ENCODE results near the gene PPP1R36.

PPP1R36 gene

GRCh38 chr14:64598404-64598803 lies 48.6 kb downstream of the PPP1R36 start:
- Histone ChIP-seq H3K4me3 (ENCODE audit: low read depth, low read length) (no peak overlapping the region), H3K9me3 (ENCODE audit: control insufficient read depth, insufficient read depth, low read length) (no peaks in the 10 kb centered on the region), H3K36me3 (ENCODE audit: control insufficient read depth, insufficient read depth, low read length) (no peaks in the 10 kb centered on the region), H3K4me1 (ENCODE audit: control insufficient read depth, insufficient read depth, low read length) (no peaks in the 10 kb centered on the region), H3K9ac (ENCODE audit: low read depth, low read length) (no peak overlapping the region), H3K27me3 (ENCODE audit: control insufficient read depth, insufficient read depth, low read length) (no peaks in the 10 kb centered on the region), H3K27ac (ENCODE audit: low read depth, low read length) (no peak overlapping the region)

DNA sequence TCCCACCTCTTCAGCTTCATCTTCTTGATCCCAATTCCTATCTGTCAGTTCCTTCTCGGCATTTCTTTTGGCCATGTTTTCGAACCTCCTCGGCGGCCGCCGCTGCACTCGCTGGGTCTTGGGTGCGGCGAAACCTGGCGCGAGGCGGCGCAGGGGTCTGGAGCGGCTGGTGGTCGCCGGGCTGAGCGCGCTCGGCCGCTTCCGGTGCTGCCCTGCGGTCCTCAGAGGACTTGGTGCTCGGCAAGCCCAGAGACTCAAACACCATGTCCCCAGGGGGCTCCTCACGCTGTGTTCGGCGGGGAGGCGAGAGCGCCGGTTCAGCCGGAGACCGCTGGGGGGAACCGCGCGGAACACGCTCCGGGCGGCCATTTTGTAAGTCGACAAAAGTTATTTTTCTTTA lies 51.8 kb downstream of the PPP1R36 start:
- Histone ChIP-seq H3K4me1 (ENCODE audit: control insufficient read depth, insufficient read depth, low read length) (0 out of 2 replicates have a peak, but pooled peaks cover 3% of the 10 kb centered on the region), H3K36me3 (ENCODE audit: control insufficient read depth, insufficient read depth, low read length) (no peaks in the 10 kb centered on the region), H3K27me3 (ENCODE audit: control insufficient read depth, insufficient read depth, low read length) (no peaks in the 10 kb centered on the region), H3K27ac (ENCODE audit: low read depth, low read length) (no peak overlapping the region), H3K4me3 (ENCODE audit: low read depth, low read length) (no peak overlapping the region), H3K9ac (ENCODE audit: low read depth, low read length) (no peak overlapping the region), H3K9me3 (ENCODE audit: control insufficient read depth, insufficient read depth, low read length) (no peaks in the 10 kb centered on the region)

- 0 out of 2 replicates have a peak, but pooled peaks cover 3% of the 10 kb centered on the region for H3K4me1 ChIP-seq (ENCODE audit: control insufficient read depth, insufficient read depth, low read length)
- no peak overlapping the region for H3K4me3 ChIP-seq (ENCODE audit: low read depth, low read length)
- H3K9me3 ChIP-seq (ENCODE audit: control insufficient read depth, insufficient read depth, low read length) = no peaks in the 10 kb centered on the region
- H3K27me3 ChIP-seq (ENCODE audit: control insufficient read depth, insufficient read depth, low read length) = no peaks in the 10 kb centered on the region
- H3K36me3 ChIP-seq (ENCODE audit: control insufficient read depth, insufficient read depth, low read length) = no peaks in the 10 kb centered on the region
- no peak overlapping the region for H3K9ac ChIP-seq (ENCODE audit: low read depth, low read length)
- H3K27ac ChIP-seq (ENCODE audit: low read depth, low read length) = no peak overlapping the region
Observed at GRCh38 chr14:64602826-64603225, 53.1 kb downstream of the PPP1R36 start.

DNA sequence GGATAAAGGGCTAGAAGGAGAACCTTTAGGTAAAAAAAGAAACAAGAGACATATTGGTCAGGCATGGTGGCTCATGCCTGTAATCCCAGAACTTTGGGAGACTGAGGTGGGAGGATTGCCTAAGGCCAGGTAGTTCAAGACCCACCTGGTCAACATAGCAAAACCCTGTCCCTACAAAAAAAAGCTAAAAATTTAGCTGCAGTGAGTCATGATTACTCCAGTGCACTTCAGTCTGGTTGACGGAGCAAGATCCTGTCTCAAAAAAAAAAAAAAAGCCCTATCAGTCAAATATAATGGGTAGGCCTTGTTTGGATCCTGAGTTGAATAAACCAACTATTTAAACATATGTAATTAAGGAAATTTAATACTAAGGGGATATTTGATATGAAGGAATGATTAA lies 54.2 kb downstream of the PPP1R36 start:
- Histone ChIP-seq H3K9me3 (ENCODE audit: control insufficient read depth, insufficient read depth, low read length) (no peaks in the 10 kb centered on the region), H3K36me3 (ENCODE audit: control insufficient read depth, insufficient read depth, low read length) (no peaks in the 10 kb centered on the region)

DNA sequence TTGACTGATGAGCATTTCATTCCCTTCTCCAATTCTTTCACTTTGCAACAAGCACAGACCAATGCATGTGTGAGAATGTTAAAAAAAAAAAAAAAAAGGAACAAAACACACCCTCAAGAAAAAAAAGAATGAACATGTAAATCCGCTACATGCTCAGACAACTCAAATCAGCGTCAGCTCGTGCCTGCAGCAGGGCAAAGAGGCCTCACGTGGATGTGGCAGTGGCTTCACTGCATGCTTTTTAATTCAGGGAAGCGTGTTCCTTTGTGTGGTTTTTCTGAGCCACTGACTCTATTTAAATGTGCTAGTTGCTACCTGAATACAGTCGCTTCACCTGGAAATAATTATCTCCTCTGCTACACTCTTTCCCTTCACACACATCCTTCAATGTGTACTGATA lies 55.1 kb downstream of the PPP1R36 start:
- H3K9ac ChIP-seq (ENCODE audit: low read depth, low read length) = no peak overlapping the region
- no peak overlapping the region for H3K27ac ChIP-seq (ENCODE audit: low read depth, low read length)
- no peaks in the 10 kb centered on the region for H3K36me3 ChIP-seq (ENCODE audit: control insufficient read depth, insufficient read depth, low read length)
- H3K27me3 ChIP-seq (ENCODE audit: control insufficient read depth, insufficient read depth, low read length) = no peaks in the 10 kb centered on the region
- no peaks in the 10 kb centered on the region for H3K9me3 ChIP-seq (ENCODE audit: control insufficient read depth, insufficient read depth, low read length)
- H3K4me3 ChIP-seq (ENCODE audit: low read depth, low read length) = no peak overlapping the region
- 0 out of 2 replicates have a peak, but pooled peaks cover 3% of the 10 kb centered on the region for H3K4me1 ChIP-seq (ENCODE audit: control insufficient read depth, insufficient read depth, low read length)

More for the DNA sequence above, 54.2 kb downstream of the PPP1R36 start:
- H3K4me1 ChIP-seq (ENCODE audit: control insufficient read depth, insufficient read depth, low read length) = 0 out of 2 replicates have a peak, but pooled peaks cover 3% of the 10 kb centered on the region
- H3K27ac ChIP-seq (ENCODE audit: low read depth, low read length) = no peak overlapping the region
- no peak overlapping the region for H3K9ac ChIP-seq (ENCODE audit: low read depth, low read length)
- no peaks in the 10 kb centered on the region for H3K27me3 ChIP-seq (ENCODE audit: control insufficient read depth, insufficient read depth, low read length)
- H3K4me3 ChIP-seq (ENCODE audit: low read depth, low read length) = no peak overlapping the region

DNA sequence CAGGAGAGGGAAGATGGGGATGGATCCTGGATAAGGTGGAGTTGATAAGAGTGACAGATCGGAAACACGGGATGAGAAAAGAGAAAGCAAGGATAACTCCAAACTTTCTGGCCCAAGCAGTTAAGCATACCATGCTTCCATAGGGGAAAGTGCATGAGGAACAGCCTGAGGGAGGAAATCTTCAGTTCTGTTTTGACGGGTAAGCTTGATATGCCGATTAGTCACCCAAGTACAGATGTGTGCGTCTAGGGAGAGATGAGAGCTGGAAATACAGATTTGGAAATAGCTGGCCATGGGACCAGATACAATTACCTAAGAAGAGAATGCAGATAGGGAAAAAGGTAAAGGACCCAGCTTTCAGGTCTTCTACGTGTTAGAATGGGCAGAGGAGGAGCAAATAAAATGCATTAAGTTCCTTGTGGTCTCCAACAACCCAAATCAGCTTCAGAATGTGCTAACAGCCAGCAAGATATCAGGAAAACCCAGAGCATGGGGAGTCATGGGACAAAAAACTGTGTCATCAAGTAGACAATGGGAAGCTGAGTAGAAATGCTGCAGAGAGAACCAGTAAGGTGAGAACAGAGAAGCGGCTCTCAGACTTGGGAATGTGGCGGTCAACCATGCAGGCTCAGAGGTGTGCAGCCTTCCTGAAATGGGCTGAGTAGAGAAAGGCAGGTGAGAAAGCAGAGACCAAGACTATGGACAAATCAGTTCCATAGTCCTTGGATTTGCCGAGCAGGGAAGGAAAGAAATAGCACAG lies 56.3 kb downstream of the PPP1R36 start:
- H3K9me3 ChIP-seq (ENCODE audit: control insufficient read depth, insufficient read depth, low read length) = no peaks in the 10 kb centered on the region
- H3K4me1 ChIP-seq (ENCODE audit: control insufficient read depth, insufficient read depth, low read length) = 0 out of 2 replicates have a peak, but pooled peaks cover 3% of the 10 kb centered on the region
- no peak overlapping the region for H3K9ac ChIP-seq (ENCODE audit: low read depth, low read length)
- no peak overlapping the region for H3K27ac ChIP-seq (ENCODE audit: low read depth, low read length)
- no peaks in the 10 kb centered on the region for H3K36me3 ChIP-seq (ENCODE audit: control insufficient read depth, insufficient read depth, low read length)
- H3K27me3 ChIP-seq (ENCODE audit: control insufficient read depth, insufficient read depth, low read length) = no peaks in the 10 kb centered on the region
- H3K4me3 ChIP-seq (ENCODE audit: low read depth, low read length) = no peak overlapping the region

GRCh38 chr14:64610049-64610746 lies 60.4 kb downstream of the PPP1R36 start:
- Histone ChIP-seq H3K4me3 (ENCODE audit: low read depth, low read length) (no peak overlapping the region), H3K4me1 (ENCODE audit: control insufficient read depth, insufficient read depth, low read length) (no peaks in the 10 kb centered on the region), H3K27me3 (ENCODE audit: control insufficient read depth, insufficient read depth, low read length) (no peaks in the 10 kb centered on the region), H3K27ac (ENCODE audit: low read depth, low read length) (no peak overlapping the region), H3K9me3 (ENCODE audit: control insufficient read depth, insufficient read depth, low read length) (no peaks in the 10 kb centered on the region), H3K9ac (ENCODE audit: low read depth, low read length) (no peak overlapping the region), H3K36me3 (ENCODE audit: control insufficient read depth, insufficient read depth, low read length) (no peaks in the 10 kb centered on the region)

- no peak overlapping the region for H3K9ac ChIP-seq (ENCODE audit: low read depth, low read length)
- no peak overlapping the region for H3K27ac ChIP-seq (ENCODE audit: low read depth, low read length)
- no peaks in the 10 kb centered on the region for H3K4me1 ChIP-seq (ENCODE audit: control insufficient read depth, insufficient read depth, low read length)
- no peaks in the 10 kb centered on the region for H3K9me3 ChIP-seq (ENCODE audit: control insufficient read depth, insufficient read depth, low read length)
- H3K27me3 ChIP-seq (ENCODE audit: control insufficient read depth, insufficient read depth, low read length) = no peaks in the 10 kb centered on the region
- H3K4me3 ChIP-seq (ENCODE audit: low read depth, low read length) = no peak overlapping the region
- no peaks in the 10 kb centered on the region for H3K36me3 ChIP-seq (ENCODE audit: control insufficient read depth, insufficient read depth, low read length)
Observed at GRCh38 chr14:64611358-64612020, 61.7 kb downstream of the PPP1R36 start.

DNA sequence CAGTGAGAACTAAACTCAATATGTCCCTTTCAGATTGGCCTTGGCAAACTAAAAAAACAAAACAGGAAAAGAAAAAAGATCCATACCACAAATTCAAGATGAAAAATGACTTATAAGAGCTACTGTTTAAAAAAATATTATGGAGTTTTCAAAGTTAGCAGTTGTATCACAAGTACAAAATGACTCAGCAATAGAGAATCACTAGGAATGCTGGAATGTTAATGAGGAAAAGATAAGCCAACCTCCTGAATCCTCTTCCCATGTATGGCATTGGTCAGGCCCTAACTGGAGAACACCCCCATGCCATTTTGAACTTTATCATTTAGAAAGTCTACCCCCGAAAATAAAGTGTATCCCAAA lies 62.2 kb downstream of the PPP1R36 start:
- H3K27me3 ChIP-seq (ENCODE audit: control insufficient read depth, insufficient read depth, low read length) = no peaks in the 10 kb centered on the region
- no peaks in the 10 kb centered on the region for H3K36me3 ChIP-seq (ENCODE audit: control insufficient read depth, insufficient read depth, low read length)
- no peak overlapping the region for H3K4me3 ChIP-seq (ENCODE audit: low read depth, low read length)
- no peak overlapping the region for H3K27ac ChIP-seq (ENCODE audit: low read depth, low read length)
- H3K4me1 ChIP-seq (ENCODE audit: control insufficient read depth, insufficient read depth, low read length) = no peaks in the 10 kb centered on the region
- no peaks in the 10 kb centered on the region for H3K9me3 ChIP-seq (ENCODE audit: control insufficient read depth, insufficient read depth, low read length)
- H3K9ac ChIP-seq (ENCODE audit: low read depth, low read length) = no peak overlapping the region

DNA sequence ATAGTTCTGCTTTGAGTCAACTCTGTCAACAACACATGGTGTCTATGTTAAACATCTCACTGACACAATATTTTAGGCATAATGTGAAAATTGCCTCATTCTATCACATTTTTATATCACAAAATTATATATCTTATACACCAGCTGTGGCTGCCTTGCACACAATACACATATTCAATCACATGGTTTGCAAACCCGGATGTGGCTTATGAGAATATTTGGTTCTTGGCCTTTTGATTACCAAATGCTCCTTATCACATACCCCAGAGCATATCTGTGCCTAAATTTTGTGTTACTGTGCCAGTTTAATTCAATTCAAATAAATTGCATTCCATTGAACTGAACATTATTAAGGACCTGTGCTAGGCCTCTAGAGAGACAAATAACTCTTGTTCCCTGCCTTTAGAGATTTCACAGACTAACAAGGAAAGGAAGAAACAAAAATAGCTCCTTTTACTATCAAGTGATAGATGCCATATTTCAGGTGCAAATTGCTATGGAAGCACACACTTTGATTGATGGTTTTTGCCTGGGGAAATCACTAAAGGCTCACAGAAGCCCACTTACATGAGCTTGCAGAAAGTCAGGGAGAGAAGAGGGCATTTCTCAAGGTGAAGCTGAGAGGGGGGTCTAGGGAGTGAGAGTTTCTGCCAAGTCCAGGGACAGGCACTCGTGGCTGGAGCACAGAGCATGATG lies 63.4 kb downstream of the PPP1R36 start:
- H3K9ac ChIP-seq (ENCODE audit: low read depth, low read length) = no peak overlapping the region
- H3K9me3 ChIP-seq (ENCODE audit: control insufficient read depth, insufficient read depth, low read length) = no peaks in the 10 kb centered on the region
- no peak overlapping the region for H3K27ac ChIP-seq (ENCODE audit: low read depth, low read length)
- no peak overlapping the region for H3K4me3 ChIP-seq (ENCODE audit: low read depth, low read length)
- H3K27me3 ChIP-seq (ENCODE audit: control insufficient read depth, insufficient read depth, low read length) = no peaks in the 10 kb centered on the region
- no peaks in the 10 kb centered on the region for H3K36me3 ChIP-seq (ENCODE audit: control insufficient read depth, insufficient read depth, low read length)
- no peaks in the 10 kb centered on the region for H3K4me1 ChIP-seq (ENCODE audit: control insufficient read depth, insufficient read depth, low read length)

Measured in HUES48 (cell line).